ENCODE data around the gene ITPRID2.

GRCh38 chr2:181872178-181872577, 19.4 kb upstream of the ITPRID2 start:
- no peak for TF ChIP-seq CTCF (IDR thresholded peaks at IDR 0.05 in 2 of 3, conservative IDR thresholded peaks at IDR 0.05 in 1 of 3; ENCODE audit: borderline replicate concordance in 1 of 3, insufficient read depth in 1 of 3, low read depth in 2 of 3, low read length in 2 of 3)
- no peak for TF ChIP-seq TCF7L2 (IDR thresholded peaks at IDR 0.05; ENCODE audit: borderline replicate concordance, extremely low read depth, insufficient read depth, insufficient read length)
- no peak for TF ChIP-seq POLR2AphosphoS5 (IDR thresholded peaks at IDR 0.05; ENCODE audit: low read depth, low read length)
- TF ChIP-seq, protein P1, sequence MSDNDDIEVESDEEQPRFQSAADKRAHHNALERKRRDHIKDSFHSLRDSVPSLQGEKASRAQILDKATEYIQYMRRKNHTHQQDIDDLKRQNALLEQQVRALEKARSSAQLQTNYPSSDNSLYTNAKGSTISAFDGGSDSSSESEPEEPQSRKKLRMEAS (IDR thresholded peaks at IDR 0.05): no peak
- TF ChIP-seq ZFX (IDR thresholded peaks at IDR 0.05): no peak
- no peak for TF ChIP-seq POLR2A (IDR thresholded peaks at IDR 0.05; ENCODE audit: borderline replicate concordance, extremely low read depth, insufficient read depth, insufficient read length)
- TF ChIP-seq EZH2 (IDR thresholded peaks at IDR 0.05): no peak
- no peak for TF ChIP-seq ZNF274 (IDR thresholded peaks at IDR 0.05; ENCODE audit: low read depth, low read length)
- TF ChIP-seq CEBPB (IDR thresholded peaks at IDR 0.05; ENCODE audit: low read depth): no peak
- TF ChIP-seq EZH2phosphoT487 (IDR thresholded peaks at IDR 0.05; ENCODE audit: borderline replicate concordance): no peak
- TF ChIP-seq JUND (IDR thresholded peaks at IDR 0.05): no peak
- no peak for TF ChIP-seq REST (IDR thresholded peaks at IDR 0.05; ENCODE audit: low read depth)
- TF ChIP-seq ELF1 (IDR thresholded peaks at IDR 0.05; ENCODE audit: borderline replicate concordance, low read depth): no peak
